Right ventricle myocardium superior (tissue), 1 donor: ENCODE data around the gene ATP2A1. TPM values are rescaled to one million over a fixed set of nuclear protein-coding genes. Genes with fewer than 3 reads are reported as not detected.
"Not testable (repeated sequence)": the region's sequence is repeated elsewhere in the genome, so short reads cannot be mapped to it uniquely, and the experiment has no call there.

ENCODE experiments used
- ATAC-seq: fragments of 200-7000 bp; cut with Tn5 transposase; one replicate; pipeline ENCODE4 v1.9.1; 2020; ENCODE audit warnings: mild to moderate bottlenecking; ENCODE audit not compliant: poor library complexity
- DNase-seq: peaks from one replicate; pipeline ENCODE4 v3.0.0-alpha.2; 2020
- intact Hi-C: fragments of 100-400 bp; cut with DNase I; formaldehyde crosslinking; loops from one replicate; pipeline ENCODE4 v1.11.2; 2022
- total RNA-seq: library from RNA; stranded (reverse); fragmentation: NEBNext Ultra II Directional; extraction: Animal tissue kit (Norgen Biotek cat#: 25700); gene quantifications from one replicate; pipeline ENCODE4 v1.2.1, GENCODE V29; 2021
- donor health status: DM: no; HTN: yes; CAD: no; lungs with severe emphysema.

Gene ATP2A1
- total RNA-seq, 1 donor from 2014 or later = not detected

- DNase-seq = no peak
- ATAC-seq = no peak
- intact Hi-C loops = no loop called here
Measured at GRCh38 chr16:28876973-28877654, 1.2 kb upstream of the ATP2A1 start.

DNA sequence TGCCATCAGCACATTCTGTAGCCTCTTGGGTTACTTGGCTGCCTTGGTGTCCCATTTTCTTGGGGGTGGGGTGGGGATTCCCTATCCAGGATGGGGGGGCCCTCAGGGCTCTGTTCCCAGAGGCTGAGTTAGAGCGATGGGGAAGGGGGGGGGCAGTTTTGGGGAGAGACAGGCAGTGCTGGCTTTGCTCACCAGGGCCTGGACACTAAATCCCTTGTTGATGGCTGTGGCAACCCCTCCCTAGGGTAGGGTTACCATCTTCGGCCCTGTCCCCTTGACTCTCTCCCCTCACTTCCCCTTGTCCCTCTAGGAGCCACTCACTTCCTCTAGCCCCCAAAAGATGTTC is 660 bp upstream of the ATP2A1 start:
- ATAC-seq = no peak
- intact Hi-C loops = no loop called here
- DNase-seq = no peak

- peak; percentile 57 for ATAC-seq
- DNase-seq = no peak
- intact Hi-C loops = no loop called here
Measured at GRCh38 chr16:28879261-28879840, 1.1 kb downstream of the ATP2A1 start.

DNA sequence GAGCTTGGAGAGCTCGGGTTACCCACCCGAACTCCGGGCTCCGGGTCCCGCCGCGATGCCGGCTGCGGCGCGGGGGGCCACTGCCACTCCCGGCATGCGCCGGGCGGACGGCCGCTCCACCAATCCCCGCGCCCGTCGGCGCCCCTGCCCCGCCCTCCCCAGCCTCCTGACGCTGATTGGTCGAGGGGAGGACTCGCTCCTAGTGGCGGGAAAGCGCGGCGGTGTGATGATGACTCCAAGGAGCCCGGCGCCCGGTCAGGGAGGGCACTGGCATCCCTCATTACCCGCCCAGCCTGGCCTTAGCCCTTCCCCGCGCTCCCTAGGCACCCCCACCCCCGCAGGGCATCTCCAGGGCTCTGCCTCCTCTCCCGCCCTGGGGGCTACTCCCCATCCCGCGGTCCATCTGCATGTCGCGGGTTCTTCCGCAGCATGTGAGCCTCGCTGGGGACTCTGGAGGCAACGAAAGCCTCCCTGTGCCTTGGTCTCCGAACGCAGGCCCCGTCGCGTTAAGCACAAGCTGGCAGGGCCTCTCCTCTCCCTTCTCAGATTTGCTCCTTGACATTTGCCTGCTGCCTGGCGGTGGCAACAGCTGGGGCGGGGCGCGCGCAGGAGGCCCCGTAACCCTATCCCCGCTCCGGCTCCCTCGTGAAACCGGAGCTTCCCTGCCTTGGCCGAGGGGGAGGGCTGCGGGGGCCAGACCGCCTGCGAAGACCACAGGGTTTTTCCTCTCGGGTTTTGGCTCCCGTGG is 1.7 kb downstream of the ATP2A1 start:
- intact Hi-C loops = no loop called here
- peak; percentile 98 for ATAC-seq

GRCh38 chr16:28880589-28880915 is 2.3 kb downstream of the ATP2A1 start:
- DNase-seq (no peak), ATAC-seq (no peak)
- intact Hi-C loops = no loop called here

More for the DNA sequence above, 1.7 kb downstream of the ATP2A1 start:
- peak; percentile 92 for DNase-seq

DNA sequence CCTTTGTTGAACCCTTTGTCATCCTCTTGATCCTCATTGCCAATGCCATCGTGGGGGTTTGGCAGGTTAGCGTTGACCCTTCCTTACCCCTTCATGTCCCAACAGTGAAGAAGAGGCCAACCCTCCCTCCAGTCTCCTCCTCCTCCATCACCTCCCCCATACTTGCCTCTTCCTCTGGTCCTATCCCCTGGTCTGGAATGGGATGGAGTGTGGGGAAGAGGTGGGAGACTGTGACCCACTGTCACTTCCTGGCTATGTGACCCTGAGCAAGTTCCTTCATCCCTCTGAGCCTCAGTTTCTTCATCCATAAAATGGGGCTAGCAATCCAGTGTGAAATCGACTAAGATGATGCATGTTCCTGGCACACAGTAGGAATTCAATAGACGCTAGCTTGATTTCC is 2.7 kb downstream of the ATP2A1 start:
- intact Hi-C loops = no loop called here
- DNase-seq = no peak
- no peak for ATAC-seq

DNA sequence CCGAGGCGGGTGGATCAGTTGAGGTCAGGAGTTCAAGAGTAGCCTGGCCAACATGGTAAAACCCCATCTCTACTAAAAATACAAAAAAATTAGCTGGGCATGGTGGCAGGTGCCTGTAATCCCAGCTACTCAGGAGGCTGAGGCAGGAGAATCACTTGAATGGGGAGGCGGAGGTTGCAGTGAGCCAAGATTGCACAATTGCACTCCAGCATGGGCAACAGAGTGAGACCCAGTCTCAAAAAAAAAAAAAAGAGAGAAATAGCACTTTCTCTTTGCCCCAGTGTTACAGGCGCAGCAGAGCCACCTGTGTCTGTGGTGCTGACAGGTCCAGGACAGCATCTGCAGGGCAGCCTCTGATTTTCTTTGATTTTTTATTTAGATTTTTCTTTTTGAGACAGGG is 3.3 kb downstream of the ATP2A1 start:
- ATAC-seq, intact Hi-C loops, DNase-seq: not testable (repeated sequence)

- no peak for ATAC-seq
- intact Hi-C loops = no loop called here
- no peak for DNase-seq
Measured at GRCh38 chr16:28882551-28883160, 4.4 kb downstream of the ATP2A1 start.

GRCh38 chr16:28883221-28883996 is 5.1 kb downstream of the ATP2A1 start:
- DNase-seq (no peak), ATAC-seq (no peak)
- intact Hi-C loops = no loop called here

GRCh38 chr16:28884045-28884444 is 5.8 kb downstream of the ATP2A1 start:
- intact Hi-C loops = no loop called here
- DNase-seq (no peak), ATAC-seq (no peak)

DNA sequence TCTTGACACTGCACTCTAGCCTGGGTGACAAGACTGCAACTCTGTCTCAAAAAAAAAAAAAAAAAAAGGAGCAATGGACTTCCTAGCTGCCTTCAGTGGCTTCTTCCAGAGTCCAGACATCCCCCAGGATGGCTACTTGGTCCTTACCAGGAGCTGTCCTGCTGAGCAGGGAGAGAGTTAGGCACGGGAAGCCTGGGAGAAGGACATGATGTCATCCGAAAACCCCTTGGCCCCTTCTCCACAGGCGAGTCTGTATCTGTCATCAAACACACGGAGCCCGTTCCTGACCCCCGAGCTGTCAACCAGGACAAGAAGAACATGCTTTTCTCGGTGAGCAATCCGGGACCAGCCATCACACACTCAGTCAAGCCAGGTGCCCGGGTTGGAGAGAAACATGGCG is 8.7 kb downstream of the ATP2A1 start:
- DNase-seq (no peak), ATAC-seq (no peak)
- intact Hi-C loops = no loop called here

GRCh38 chr16:28890355-28890754 is 12.1 kb downstream of the ATP2A1 start:
- intact Hi-C loops, ATAC-seq, DNase-seq: not testable (repeated sequence)

DNA sequence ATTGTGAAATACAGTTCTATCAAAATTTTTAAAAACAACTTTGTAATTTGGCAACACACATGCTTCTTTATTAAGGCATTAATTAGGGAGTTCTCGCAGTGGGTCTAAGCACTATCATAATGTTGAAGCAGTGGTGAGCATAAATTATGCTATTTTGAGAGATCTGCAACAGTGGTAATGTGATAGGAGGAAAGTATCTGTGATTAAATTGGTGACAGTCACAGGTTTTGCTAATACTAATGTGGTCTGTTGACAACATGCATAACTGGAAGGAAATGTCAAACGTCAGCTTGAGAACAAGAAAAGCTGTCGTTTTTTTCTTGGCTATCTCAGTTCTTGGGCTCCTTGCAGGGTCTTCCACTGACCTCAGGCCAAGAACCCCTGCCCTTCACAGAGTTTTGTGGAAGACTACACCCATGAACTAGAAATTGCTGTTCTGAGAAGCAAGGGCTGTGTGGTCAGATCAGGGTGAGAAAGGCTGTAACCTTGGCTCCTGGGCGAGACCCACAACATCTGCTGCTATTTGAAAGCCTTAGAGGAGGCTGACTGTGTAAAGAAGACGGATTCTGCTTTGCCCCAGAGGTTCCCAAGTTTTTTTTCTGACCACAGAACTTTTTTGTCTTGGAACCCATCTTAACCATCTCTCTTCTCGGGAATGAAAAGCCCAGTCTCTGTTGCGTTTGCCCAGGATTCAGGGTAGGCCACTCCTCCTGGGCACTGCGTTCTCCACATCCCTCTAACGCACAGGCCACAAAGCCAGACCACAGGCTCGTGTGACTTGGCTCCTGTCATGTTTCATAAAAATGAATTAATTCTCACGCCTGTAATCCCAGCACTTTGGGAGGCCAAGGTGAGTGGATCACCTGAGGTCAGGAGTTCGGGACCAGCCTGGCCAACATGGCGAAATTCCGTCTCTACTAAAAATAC is 13.9 kb downstream of the ATP2A1 start:
- ATAC-seq = no peak
- intact Hi-C loops = no loop called here
- DNase-seq = no peak

DNA sequence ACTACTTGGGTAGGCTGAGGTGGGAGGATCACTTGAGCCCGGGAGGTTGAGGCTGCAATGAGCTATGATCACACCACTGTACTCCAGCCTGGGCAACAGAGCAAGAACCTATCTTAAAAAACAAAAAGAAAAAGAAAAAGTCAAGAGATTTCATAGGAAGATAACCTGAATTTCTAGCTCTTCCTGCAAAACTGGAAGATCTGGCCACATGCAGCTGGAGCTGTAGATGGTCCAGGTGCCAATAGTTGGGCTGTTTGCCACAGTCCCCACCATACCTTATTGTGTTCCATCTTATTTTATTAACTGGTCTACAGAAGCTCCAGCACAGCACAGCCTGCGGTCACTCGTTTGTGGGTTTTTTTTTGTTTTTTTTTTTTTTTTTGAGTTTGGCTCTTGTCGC is 15.0 kb downstream of the ATP2A1 start:
- ATAC-seq = no peak
- no peak for DNase-seq
- intact Hi-C loops = no loop called here

DNA sequence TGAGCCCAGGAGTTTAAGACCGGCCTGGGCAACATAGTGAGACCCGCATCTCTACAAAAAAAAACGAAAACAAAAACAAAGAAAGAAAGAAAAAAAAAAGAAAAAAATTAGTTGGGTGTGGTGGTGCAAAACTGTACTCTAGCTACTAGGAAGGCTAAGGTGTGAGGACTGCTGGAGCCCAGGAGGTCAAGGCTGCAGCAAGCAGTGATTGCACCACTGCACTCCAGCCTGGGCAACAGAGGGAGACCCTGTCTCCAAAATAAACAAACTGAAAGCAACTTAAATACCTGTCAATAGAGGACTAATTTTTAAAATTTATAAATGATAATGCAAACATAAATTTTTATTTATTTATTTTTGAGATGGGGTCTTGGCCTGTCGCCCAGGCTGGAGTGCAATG is 17.3 kb downstream of the ATP2A1 start:
- DNase-seq (no peak), ATAC-seq (no peak)
- intact Hi-C loops = no loop called here

DNA sequence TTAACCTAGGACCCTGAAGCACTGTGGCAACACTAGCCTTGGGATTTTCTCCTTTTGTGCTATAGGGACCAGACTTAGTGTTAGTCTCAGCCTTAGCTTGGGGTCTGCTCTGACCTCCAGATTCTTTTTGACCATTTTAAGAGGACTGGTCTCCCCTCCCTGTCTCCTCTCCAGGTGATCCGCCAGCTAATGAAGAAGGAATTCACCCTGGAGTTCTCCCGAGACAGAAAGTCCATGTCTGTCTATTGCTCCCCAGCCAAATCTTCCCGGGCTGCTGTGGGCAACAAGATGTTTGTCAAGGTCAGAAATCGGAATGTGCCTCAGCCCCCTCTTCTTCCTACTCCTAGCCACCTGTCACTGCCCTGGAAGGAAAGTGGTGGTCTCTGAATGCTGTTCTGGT is 19.5 kb downstream of the ATP2A1 start:
- intact Hi-C loops = no loop called here
- ATAC-seq = no peak
- no peak for DNase-seq

GRCh38 chr16:28898266-28898665 is 20.0 kb downstream of the ATP2A1 start:
- DNase-seq (no peak), ATAC-seq (no peak)
- intact Hi-C loops = no loop called here

DNA sequence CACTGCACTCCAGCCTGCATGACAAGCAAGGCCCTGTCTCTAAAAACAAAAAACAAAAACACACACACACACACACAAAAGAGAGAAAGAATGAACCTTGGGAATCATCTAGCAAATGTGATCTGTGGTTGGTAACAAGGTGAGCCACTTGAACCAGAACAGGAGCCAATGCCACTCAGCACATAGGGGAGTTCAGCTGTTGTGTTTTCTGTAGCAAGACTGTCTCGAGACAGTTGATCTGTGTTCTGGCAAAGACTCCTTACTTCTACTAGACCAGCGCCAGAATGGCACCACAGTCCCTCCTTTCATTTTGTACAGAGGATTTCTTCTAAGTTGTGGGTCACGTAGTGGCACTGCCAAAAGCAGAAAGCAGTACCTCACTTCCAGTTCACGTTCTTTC is 20.7 kb downstream of the ATP2A1 start:
- no peak for ATAC-seq
- intact Hi-C loops = no loop called here
- DNase-seq = no peak
